Stimulated activated CD8-positive, alpha-beta memory T cell treated with anti-CD3 and anti-CD28 coated beads, Interleukin-2, amount 100 ng/mL, for 48 hours (primary cell): ENCODE measurements around the gene FDXR.
"Not testable (repeated sequence)": the region's sequence is repeated elsewhere in the genome, so short reads cannot be mapped to it uniquely, and the experiment has no call there.

Experiments used
- DNase-seq, 2 donors: peaks; one replicate each; pipeline ENCODE4 v3.0.0-alpha.2; 2020; ENCODE audit warnings: low read depth in 2 of 2

The FDXR gene

DNA sequence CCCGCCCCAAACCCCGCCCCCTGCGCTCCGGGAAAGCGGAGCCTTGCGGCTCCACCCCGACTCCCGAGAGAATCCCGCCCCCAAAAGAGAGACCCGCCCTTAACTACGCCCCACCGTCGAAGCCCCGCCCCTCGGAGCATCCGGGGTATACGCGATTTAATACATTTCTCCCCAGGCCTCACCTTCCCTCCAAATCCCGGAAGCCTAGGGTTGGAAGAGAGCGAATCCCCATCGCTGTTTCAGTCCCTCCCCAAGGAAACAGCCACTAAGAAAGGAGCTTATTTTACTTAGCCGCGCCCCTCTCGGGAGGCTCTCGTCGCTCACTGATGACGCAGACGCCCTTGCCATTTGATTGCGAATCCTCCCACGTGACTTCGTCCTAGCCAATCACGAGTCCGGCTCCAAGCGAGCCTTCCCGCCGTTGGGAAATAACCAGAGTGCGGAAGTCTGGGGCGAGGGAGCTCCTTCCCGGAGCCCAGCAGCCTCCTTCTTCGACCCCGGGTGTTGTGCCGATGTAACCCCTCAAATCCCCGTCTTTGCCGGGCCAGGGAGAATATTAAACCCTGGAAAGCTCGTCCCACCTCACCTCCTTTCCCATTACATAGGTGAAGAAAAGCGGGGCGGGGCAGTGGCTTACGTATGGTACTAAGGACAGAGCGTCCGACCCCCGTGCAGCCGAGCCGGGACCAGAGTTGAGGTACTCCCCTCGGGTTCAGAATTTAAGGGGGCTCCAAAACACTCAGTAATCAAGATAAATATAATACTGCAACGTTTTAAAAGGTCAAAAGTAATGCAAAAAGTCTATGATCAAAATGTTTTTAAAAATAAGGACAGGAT, 461 bp upstream of the FDXR start:
- peak; percentile 95 to 98 for DNase-seq

DNA sequence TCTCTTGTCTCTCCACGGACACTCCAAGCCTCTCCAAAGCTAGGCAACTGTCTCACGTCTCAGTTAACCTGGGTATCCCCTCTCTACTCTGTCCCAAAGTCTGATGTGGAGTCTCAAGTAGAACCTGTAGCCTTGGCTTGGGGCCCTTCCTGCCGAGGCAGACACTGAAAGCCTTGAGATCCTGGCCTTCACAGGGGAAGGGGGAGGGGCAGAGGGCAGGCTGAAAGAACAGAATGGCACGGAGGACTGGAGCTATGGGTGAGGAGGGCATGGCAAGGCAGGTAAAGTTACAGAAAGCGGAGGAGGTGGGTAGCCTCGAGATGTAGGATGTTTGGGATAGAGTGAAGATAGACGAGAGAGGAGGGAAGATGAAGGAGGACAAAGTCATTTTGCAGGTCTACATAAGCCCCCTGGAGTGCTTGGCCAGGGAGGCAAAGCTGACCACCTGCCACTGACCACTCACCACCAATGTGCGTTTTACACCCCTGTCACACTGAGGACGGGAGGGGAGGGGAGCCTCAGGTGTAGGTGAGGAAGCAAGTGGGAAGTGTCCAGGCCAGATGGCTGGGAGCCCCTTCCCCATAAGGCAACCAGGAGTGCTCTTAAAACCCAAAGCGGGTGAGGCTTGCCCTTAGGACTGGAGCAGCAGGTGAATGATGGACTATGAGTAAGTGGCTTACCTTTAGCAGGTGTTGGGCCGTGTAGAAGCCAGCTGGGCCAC, 1.3 kb downstream of the FDXR start:
- no peak for DNase-seq

DNA sequence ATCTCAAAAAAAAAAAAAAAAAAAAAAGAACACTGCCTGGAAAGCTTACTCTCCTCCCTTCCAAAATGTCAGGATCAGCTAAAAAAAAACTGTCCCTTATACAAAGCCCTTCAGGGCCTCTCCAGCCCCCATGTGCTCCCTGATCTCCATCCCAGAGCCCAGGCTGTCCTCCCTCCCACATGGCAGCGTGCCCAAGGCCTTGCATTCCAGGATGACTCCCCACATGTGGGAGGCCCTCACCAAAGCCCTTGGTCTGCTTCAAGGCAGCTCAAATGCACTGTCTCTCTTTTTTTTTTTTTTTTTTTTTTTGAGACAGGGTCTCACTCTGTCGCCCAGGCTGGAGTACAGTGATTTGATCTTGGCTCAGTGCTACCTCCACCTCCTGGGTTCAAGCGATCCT, 2.3 kb downstream of the FDXR start:
- no peak for DNase-seq

DNA sequence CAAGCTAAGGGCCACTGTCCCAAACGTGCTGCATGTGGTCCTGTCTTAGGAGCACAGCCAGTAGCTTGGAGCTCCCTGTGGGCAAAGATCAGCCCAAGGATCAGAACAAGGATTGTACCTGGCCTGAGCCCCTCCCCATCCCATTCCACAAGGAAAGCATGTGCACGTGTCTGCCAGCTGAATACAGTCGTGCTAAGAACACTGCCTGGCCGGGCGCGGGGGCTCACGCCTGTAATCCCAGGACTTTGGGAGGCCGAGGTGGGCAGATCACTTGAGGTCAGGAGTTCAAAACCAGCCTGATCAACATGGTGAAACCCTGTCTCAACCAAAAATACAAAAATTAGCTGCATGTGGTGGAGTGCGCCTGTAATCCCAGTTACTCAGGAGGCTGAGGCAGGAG, 2.8 kb downstream of the FDXR start:
- DNase-seq: not testable (repeated sequence)

DNA sequence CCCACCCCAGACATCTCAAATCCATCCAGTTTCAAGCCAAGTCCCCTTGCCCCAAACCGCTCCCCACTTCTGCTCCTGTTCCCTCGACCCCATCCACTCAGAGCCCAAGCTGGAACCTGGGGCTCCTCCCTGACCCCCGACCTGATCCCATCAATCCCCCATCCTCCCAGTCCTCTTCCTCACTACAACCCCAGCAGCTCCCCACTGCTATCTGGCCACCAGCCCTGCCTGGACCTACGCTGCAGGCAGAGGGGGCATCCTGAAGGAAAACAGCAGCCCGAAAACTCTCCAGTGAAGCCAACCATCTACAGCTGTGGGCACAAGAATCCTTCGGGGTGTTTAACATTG, 3.9 kb downstream of the FDXR start:
- DNase-seq: no peak

DNA sequence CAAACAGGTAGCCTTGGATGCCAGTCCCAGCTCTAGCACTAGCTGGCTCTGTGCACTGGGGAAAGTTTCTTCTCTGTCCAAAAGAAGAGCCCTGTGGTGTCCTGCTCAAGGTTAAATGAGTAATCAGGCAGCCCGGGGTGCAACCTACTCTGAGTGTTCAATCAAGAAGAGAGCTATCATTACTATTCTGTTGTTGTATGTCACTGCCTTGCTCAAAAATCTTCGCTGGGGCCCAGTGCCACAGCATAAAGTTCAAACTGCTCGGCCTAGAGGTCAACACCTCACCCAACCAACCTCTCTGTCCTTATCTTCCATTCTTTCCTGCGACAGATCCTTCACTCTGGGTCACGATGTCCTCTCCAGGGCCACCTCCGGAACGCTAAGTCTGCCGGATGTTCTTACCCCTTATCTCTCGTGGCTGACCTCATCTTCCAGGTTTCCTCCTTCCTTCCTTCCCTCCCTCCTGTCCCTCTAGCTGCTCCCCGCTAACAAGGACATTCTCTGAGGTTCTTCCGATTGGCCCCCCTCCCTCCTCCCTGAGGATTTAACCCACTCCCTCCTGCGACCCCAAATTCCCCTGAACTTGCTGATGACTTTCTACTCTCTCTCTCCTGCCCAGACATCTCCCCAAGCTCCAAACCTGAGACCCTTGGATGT, 4.4 kb downstream of the FDXR start:
- DNase-seq: no peak

DNA sequence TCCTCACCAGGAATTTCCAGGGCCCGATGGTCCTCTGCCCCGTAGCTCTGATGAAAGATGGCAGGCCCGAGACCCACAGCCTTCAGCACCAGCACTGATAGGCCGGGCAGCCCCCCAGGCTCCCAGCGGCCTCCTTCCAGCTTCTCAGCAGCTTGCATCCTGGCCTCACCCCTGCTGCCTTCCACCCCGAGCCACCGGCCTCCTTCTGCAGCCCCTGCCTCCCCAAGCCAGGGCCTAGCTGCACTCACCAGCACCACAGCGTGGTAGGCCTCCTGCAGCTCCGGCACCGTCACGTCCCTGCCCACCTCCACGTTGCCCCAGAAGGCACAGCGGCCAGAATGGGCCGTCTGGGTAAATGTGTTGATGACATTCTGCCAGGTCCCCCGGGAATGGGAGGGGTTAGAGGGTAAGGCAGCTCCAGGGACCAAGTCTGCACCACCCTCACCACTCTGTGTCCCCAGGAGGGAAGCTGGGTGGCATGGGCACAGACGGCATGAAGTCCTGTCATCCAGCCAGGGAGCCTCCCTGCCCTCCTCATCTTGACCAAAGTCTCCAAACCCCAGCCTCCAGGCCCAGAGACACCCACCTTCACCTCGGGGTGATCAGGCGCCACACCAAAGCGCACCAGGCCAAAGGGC, 6.5 kb downstream of the FDXR start:
- no peak for DNase-seq

DNA sequence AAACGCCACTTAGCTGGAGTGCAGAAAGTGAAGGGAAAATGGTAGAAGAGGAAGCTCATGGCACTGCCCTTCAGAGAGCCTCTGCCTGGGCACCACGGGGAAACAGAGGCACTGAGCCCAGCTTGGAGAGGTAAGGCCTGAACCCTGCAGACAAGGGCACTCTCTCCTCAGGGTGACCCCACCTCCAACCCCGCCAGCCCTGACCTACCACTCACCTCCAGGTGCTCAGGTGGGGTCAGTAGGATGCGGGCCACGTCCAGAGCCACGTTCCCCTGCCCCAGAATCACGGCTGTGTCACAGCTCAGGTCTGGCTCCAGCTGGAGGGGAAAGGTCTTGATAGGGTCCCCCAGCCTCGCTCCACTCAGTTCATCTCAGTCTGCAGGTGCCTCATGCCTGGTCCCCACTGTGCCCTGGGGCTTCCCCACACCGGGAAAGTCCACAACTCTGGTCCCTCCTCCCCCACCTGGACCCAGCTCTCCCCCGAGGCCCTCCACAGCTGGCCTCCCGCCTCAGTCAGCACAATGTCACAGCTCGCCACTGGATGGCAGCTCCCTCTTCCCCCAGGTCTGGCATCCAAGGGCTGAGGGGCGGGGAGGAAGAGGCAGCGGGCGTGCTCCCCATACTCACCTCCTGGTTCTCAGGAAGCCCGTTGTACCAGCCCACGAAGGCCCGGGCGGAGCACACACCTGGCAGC, 7.1 kb downstream of the FDXR start:
- DNase-seq: no peak

DNA sequence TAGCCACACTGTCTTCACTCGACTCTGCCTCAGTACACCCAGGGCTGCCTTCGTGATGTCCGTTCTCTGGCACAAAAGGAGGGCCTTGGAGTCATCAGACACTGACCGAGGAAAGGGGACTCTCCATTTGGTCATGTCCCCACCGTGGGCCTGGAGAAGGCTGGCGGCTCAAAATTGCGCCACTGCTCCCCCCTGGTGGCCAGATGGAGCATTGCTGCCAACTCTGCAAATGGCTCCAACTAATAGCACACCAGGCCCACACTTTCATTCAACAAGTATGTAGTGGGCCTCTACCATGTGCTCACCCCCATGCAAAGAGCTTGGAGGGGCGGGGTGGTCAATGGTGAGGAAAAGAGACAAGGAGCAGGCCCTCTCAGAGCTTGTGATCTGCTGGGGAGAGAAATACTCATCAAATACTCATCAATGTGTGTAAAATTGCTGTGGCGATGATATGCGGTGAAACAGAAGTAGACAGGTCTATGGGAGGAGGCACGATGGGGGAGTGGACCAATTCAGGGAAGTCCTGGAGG, 7.9 kb downstream of the FDXR start:
- DNase-seq: peak; percentile 56 to 65

DNA sequence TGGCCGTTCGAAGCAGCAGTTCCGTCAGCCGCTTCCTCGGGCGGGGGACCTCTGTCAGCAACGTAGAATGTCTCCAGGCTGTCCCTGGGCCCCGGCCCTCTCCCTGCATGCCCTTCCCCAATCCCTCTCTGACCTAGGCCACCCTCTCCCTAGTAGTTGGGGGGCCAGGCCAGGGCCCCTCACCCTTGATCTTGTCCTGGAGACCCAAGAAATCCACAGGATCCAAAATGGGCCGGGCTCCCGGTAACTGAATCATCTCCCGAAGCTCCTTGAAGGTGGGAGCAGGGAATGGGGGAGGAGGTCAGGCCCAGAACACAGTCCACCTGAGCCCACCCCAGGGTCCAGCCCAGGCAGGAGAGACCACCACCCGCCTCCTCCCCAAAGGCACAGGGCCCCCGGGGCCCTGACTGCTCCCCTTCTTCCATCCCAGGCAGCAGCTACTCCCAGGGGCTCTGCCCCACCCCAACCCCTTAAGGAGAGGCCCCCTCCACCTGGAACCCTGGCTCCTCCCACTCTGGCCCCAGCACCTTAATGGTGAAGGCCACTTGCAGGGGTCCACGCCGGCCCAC, 8.4 kb downstream of the FDXR start:
- DNase-seq: no peak

DNA sequence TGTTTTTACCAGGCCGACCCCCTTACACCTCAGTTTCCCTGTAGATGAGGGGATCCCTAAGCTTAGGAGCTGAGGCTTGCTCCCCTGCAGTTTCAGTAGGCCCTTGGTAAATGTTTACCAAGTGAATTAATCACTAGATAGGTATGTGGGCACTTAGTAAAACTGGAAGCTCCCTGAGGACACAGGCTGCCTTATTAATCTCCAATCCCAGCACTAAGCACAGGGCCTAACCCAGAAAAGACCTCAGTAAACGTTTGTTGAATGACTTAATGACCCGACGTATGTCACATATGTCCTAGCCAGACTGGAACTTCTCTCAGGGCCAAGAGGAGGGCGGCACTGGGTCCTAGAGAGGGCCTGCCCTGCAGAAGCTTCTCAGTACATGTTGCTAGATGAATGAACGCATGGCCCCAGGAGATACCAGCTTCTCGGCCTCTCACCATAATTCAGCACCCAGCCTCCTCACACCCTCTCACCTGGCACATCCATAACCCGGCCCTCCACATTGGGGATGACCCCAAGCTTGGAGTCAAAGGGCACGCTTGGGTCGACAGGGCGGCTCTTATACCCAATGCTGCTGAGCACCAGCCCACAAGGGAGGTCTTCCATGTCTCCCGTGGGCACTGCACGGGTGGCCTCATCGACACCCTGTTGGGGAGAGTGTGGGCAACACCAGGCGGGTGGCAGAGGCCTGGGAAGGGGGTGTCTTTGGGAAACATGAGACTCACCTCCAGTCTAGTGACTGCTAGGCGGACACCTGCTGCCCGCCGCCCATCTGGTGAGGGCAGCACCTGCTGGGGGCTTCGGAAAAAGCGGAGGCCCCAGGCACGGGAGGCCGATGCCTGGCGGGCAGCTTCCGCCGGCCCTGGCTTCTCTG, 9.1 kb downstream of the FDXR start:
- DNase-seq: no peak

DNA sequence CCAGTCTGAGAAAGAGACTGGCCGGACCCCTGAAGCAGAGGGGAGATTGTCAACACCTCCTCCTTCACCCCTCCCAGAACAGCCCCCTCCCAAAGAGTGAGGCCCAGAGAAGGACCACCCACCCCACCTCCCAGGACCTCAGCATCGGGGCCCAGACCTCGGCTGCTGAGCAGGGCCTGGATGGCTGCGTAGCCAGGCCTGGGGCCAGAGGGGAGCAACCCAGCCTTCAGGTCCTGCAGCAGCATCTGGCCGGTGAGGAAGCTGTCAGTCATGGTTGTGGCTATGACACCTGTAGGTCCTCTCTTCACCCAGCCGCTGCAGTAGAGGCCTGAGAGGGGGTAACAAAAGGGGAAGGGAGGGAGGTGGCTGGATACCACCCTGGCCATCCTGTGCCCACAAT, 9.9 kb downstream of the FDXR start:
- no peak for DNase-seq

DNA sequence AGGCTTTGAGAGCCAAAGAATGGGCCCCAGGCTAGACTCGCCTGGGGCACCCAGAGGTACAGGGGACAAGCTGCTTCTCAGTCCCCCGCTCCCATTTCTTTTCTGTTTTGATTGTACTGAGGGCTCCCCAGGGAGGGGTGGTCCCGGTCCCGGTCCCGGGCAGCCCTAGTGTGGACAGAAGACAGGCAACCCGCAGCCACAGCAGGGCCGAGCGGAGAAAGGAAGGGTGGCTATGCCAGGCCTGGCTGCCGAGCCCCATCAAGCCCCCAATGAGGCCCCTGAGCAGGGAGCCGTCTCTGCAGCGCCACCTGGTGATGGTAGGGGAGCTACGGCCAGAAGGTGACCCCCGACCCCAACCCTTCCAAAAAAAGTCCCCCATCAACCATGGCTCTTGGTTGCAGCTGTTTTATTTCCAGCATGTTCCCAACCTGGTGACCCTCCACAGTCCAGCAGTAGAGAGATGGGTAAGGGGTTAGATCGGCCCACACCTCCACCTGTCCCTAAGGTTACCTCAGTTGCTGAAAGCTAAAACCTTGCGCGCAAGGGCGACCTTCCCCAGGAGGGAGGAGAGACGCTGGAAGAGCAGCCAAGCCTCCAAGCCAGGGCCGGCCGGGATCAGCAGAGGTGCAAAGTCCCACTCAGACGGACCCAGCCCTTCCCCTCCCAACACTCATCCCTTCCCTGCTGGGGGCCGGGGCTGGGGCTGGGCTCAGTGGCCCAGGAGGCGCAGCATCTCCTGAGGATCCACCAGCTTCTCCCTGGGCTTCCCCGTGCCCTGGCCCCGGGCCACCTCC, 10.5 kb downstream of the FDXR start:
- peak; percentile 66 to 69 for DNase-seq

DNA sequence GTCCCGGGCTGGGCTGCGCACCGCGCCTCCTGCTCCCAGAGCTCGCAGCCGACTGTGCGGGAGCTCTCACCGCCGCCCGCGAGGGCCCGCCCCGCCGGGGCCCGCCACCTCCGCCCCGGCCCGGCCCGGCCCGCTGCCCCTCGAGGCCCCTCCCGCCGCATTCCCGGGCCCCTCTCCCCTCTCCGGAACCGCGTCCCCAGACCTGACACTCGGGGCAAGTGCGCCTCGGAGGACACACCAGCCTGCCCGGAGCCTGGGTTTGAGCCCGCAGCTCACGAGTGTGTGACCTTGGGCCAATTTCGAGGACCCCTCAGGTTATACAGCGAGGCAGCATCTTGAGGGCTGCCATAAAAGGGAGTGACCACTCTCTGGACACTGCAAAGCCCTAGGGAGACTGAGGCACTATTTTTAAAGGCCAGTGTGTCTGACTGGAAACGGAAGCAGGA, 11.1 kb downstream of the FDXR start:
- DNase-seq: no peak

DNA sequence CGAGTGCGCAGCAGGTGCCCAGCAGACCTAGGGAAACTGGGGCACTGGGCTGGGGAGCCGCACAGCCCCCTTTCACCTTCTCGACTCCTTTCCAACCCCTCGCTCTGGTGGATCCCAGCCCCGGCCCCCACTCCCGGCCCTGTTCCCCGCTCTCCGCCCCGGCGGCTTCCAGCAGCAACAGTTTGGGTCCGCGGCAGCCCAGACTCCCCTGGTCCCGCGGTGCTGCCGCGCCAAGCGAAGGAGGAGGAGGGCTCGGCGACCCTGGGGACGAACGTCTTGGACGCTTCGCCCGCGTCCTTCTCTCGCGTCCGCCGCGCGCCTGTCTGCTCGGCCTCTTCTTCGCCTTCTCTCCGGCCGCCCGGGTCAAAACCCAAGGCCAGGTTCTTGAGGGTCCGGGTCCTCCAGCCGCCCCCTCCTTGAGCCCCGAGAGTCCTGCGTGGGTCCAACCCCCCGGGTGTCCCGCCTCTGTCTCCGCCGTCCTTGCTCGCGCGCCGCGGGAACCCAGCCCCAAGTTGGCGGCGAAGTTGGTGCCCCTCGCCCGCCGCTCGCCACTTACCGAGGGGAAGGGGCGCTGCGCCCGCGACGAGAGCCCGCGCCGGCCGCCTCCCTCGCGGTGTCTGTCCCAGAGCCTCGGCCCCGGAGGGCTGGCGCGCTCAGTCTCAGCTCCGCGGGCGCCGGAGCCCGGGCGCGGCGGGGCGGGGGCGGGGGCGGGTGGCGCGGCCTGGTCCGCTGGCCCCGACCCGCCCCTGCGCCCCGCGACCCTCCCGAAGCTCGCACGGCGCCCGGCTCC, 11.7 kb downstream of the FDXR start:
- no peak for DNase-seq

DNA sequence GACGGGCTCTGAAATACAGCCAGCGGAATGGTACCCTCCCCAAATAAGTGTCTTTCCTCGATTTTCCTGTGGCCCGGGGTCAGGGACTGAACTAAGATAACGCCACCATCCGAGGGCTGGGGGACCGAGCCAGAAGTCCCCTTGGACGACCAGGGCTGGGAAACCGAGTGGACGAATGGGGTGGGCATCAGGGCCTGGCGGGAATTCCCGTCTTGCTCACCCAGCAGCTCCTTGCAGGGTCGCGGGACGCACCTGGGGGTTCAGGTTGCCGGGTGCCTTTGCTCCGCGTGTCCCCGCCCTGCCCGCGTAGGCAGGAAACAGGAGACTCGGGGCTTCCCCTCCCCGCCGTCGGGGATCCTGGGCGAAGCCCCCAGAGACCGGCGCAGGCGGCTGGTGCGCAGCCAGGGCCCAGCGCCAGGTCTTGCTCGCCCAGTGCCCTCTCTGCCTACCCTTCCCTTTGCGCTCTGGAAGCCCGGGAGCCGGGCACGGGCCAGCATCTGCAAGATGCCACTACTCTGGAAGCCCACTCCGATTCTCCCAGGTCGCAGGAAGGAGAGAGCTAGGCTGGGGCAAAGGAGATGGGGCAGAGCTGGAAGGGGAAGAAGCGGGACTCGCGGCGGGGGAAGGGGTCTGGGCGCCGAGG, 12.4 kb downstream of the FDXR start:
- no peak for DNase-seq

DNA sequence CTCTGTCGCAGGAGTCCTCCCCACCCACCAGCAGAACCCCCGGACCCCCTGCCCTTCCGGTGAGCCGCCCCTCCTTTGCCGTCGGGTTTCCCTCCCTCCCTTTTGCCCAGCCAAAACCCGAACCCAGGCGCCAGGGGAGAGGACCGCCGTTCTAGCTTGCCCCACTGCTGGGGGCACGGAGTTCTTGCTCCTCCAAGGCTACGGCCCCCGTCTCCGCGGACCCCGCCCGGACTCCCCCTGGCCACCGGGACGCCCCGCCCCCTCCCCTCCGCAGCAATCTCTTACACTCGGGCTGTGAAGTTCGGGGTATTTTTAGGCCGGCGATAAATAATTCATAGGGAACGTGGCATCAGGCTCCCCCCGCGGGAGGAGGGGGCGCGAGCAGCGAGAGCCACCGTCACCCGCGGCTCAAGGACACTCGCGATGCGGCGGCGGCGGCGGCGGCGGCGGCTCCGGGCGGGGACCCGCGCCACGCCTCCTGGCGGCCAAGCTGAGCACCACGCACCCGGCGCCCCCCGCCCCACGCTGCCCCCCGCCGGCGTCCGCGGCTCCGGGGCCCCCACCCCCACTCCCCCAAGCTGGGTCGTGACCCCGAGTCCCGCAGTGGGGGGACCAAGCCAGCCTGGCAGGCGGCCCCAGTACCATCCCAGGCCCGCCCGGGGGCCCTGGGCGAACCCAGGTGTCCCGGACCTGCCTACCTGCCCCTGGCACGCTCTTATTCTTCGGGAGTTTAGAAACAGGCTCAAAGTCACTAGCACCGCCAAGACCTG, 13.2 kb downstream of the FDXR start, which contains the start of gene GRIN2C:
GRIN2C (minus strand) TSS at position 427 of the 770 bp plus-strand sequence. CDS start 4,793 bp downstream, outside the sequence.
- DNase-seq: no peak
